NCI-H82 treated with DMSO at 0.1 percent for 48 hours (cell line): Measurements from ENCODE around the gene GRM1.
"Not testable (repeated sequence)": the region's sequence is repeated elsewhere in the genome, so short reads cannot be mapped to it uniquely, and the experiment has no call there.

ENCODE experiments used
- DNase-seq: peaks from one replicate; lab custom pipeline; 2025; ENCODE audit not compliant: unreplicated experiment; lab: John Stamatoyannopoulos, UW

Gene GRM1

DNA sequence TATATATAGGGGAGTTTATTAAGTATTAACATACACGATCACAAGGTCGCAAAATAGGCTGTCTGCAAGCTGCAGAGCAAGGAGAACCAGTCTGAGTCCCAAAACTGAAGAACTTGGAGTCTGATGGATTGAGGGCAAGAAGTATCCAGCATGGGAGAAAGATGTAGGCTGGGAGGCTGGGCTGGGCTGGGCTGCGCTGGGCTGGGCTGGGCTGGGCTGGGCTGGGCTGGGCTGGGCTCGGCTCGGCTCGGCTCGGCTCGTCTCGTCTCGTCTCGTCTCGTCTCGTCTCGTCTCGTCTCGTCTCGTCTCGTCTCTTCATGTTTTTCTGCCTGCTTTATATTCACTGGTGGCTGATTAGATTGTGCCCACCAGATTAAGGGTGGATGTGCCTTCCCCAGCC lies 238.6 kb downstream of the GRM1 start:
- DNase-seq, result no peak

DNA sequence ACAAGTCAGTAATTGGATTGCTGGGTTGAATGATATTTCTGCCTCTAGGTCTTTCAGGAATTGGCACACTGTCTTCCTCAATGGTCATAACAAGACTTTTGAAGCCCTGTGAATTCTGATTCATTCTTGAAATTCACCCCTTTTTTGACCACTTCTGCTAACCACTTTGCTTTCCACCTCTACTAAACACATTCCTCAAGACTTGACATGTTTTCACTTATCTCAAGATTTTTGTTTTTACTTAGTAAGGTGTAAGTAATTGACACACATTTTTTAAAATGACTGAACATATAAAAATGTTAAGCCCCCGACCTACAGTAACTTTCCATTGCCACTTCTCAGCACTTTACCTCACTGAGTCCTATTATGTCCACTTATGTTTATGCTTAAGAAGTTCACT lies 239.1 kb downstream of the GRM1 start:
- DNase-seq, result no peak

DNA sequence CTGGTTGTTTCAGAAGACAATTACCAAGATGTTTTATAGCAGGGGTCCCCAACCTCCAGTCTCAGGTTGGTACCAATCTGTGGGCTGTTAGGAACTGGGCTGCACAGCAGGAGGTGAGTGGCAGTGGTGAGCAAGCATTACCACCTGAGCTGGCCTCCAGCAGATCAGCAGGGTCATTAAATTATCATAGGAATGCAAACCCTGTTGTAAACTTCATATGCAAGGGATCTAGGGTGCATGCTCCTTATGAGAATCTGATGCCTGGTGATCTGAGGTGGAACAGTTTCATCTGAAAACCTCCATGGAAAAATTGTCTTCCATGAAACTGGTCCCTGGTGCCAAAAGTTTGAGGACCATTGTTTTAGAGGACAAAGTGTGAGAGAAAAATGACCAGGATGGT lies 240.6 kb downstream of the GRM1 start:
- DNase-seq, result no peak

DNA sequence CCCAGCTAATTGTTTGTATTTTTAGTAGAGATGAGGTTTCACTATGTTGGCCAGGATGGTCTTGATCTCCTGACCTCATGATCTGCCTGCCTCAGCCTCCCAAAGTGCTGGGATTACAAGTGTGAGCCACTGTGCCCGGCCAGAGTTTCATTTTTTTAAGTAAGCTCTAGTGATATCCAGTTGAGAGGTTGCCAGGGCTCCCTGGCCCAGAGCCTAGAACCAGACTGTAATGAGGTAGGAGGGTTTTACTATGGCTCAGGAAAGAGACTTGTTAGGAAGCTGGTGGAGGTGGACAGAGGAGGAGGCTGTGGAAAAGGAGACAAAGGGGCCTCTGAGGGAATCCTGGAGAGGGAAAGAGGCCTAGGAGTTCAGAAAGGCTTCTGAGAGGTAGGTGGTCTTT lies 242.3 kb downstream of the GRM1 start:
- not testable (repeated sequence) for DNase-seq

DNA sequence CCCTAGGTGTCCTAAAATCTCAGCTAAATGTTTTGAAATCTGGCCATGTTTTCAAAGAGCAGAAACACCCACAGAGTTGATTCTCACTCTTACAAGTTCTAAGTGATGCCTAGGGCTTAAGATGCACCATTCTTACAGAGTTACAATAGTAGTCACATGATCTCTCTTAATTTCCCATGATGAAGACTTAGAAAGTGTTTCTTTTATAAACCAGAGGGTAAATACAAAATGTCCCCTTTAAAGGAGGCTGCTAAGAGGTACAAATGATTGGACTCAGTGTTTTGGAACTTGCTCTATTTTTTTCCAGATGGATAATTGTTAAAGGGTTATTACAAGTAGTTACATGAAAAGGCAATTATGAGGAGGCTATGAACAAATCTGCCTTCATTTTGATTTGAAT lies 244.6 kb downstream of the GRM1 start:
- no peak for DNase-seq

DNA sequence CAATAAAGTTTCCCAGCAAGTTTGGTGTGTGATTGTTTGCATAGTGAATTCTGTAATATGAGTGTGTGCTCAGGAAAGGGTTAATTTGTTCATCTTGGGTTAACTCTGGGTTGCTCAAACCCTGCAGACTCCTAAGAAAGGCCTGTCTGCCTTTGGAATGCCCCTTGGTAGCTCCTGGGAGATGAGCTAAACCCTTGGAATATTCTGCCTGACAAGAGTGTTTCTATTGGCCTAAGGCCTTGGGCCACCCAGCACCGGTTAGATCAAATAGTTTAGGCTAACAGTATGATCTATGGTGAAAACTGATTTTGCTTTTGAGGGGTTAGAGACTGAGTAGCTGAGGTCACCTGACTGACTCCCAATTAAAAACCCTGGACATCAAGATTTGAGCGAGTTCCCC lies 248.3 kb downstream of the GRM1 start:
- no peak for DNase-seq

DNA sequence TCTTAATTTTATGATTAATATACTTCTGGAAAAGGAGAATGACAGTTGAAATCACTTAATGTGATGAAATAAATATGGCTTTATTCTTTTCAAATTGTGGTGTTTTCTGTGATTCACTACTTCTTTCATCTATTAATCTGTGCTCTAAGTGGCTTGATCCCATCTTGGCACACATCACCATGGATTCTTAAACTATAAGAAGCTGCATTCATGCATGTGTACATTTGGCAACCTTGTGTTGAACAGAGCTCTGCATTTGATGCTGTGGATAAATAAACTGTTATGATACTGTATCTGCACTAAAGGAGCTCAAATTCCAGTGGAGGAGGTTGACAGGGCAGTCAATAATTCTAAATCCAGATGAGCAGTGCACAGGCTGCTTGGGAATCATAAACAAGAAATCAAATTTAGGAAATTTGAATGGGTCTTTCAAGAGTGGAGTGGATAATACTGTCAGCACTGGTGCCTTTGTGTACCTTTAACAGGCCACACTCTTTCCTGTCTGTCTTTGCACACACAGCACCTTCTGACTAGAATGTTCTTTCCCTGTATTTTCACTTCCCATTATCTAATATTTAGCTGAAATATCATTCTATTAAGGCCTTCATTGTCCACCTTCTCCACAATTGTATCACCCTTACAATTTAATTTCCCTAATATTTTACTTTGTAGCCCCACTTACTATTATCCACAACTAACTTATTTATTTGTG lies 252.9 kb downstream of the GRM1 start:
- DNase-seq, result no peak

DNA sequence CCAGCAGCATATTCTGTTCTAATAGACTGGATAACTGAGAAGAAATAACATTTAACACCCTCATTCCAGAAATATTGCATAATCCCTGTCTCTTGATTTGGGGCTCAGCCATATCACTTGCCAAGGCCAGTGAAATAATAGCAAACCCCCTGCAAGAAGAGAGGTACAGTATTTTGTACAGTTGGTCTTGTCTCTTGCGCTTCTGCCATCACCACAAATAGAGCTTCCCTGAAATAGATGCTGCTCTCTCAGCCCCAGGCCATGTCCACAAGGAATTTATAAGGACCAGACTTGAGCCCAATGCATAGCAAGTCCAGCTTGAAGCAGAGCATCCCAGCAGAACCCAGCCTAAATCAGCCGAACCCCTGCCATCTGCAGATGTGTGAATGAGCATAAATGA lies 254.0 kb downstream of the GRM1 start:
- no peak for DNase-seq

DNA sequence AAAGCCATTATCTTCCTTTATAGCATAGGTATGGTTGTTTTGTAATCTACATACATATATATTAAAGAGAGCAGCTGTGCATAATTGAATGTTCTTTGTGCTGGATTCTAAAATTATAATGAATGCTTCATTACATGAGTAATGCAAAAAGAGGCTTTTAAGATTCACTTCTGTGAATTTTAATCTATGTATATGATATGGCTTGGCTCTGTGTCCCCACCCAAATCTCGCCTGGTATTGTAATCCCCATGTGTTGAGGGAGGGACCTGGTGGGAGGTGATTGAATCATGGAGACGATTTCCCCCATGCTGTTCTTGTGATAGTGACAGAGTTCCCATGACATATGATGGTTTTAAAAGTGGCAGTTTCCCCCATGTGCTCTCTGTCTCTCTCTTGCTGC lies 255.4 kb downstream of the GRM1 start:
- DNase-seq, result no peak

DNA sequence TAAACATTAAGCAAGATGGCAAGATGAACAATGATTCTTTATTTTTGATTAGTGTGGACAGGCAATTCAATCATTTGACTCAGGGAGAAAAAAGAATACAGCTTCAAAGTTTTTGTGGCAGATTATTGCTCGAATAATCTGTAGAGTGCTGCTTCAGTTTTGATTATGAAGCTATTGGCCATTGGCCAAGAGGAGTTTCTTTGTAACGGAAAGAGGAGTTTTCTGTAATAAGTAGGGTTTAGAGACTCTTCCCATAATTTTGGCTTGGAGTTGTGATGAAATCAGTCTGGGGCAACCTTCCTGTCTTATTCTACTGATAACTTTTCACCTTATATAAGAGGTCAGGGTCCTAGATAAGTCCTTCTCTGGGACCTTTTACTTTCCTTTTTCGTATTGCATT lies 258.1 kb downstream of the GRM1 start:
- no peak for DNase-seq

DNA sequence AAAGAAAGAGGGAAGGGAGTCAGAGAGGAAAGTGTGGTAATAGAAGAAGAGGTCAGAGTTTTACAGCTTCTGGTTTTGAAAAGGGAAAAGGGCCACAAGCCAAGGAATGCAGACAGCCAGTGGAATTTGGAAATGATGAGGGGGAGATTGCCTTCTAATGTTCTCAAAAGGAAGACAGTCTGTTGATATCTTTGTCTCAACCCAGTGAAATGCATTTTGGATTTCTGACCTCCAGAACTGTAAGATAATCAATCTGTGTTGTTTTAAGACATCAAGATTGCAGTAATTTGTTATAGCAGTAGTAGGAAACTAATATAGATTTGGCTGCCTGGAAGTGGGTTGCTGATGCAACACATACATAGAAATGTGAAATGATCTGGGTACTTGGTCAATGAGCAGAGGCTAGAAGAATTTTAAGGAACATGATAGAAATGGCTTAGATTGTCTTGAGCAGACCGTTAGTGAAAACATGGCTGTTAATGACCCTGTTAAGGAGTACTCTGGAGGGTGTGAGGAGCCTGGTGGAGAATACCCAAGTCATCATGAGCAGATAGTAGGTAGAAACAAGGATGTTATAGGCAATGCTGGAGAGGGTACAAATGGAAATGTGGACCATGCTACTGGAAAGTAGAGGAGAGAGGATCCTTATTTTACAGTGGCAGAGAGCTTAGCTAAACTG lies 259.0 kb downstream of the GRM1 start:
- no peak for DNase-seq

DNA sequence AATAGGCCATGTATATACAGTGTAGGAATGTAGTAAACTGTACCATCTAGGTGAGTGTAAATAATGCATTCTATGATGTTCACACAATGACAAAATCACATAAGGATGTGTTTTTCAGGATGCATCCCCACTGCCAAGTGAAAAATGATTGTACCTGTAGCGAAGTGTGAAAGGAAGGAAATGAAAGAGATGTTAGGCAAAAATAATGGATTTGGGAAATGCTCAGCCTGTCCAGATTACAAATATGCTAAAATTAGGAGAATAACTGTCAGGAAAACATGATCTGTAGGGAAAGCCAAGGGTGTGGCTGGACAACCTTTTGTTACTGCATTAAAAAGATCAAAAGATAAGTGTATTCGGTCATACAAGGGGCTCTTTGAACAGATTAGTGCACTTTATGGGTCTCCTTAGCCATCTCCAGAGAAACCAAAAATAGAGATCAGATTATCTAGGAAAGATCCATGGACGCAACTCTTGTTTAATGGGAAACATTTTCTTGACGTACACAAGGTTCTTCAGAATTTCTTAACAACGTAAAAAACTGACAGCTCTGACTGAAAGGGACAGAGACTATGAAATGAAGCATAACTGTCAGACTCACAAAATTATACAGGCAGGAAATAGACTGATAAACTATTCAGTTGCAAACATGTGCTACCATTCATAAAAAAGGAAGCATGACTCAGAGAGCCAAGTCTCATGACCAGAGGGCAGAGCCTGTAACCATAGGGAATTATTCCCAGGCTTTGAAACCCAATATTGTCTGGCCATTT lies 261.1 kb downstream of the GRM1 start:
- DNase-seq, result no peak

DNA sequence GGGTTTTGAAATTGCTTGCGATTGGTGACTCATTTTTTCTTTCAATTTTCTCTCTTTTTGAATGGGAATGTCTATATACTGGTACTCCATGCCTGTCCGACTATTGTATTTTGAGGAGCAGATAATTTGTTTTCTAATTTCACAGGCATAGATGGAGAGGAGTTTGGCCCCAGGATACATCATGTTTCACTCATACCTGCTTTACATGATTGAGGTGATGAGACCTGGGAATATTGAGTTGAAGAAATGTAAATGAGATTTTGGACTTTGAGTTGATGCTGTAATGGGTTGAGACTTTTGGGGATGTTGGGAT lies 261.7 kb downstream of the GRM1 start:
- no peak for DNase-seq

DNA sequence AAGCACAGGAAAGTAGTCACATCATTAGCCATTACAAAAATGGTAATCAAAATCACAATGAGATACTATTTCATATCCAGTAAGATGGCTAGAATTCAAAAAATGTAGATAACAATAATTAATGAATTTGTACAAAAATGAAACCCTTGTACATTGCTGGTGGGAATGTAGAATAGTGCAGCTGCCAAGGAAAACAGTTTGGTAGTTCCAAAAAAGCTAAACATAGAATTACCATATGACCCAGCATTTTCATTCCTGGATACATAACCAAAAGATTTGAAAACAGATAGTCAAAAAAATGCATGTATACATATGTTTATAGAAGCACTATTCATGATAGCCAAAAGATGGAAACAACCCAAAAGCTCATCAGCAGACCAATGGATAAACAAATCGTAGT lies 263.6 kb downstream of the GRM1 start:
- DNase-seq, result no peak

DNA sequence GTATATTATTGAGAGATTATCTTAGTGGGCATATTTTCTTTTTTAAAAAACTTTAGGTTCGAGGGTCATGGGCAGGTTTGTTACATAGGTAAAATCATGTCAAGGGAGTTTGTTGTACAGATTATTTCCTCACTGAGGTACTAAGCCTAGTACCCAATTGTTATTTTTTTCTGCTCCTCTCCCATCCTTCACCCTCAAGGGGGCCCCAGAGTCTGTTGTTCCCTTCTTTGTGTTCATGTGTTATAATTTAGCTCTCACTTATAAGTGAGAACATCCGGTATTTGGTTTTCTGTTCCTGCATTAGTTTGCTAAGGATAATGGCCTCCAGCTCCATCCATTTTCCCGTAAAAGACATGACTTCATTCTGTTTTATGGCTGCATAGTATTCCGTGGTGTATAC lies 266.8 kb downstream of the GRM1 start:
- no peak for DNase-seq

DNA sequence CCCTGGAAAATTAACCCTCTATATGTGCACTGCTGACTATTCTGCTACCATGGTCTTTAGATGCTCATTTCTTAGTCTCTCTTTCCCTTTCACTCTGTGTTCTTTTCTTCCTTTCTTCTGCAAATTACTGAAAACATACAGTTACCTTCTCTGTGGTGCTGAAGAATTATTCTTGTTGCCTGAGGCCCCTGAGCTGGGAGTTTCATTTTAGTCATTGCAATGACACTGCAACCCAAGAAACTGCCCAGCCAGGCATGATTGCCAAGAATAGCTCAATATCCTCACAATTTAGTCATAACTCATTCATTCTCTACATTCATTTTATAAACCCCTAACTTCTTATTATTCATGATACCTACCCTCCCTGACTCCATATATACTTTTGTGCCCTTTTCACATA lies 269.0 kb downstream of the GRM1 start:
- no peak for DNase-seq

DNA sequence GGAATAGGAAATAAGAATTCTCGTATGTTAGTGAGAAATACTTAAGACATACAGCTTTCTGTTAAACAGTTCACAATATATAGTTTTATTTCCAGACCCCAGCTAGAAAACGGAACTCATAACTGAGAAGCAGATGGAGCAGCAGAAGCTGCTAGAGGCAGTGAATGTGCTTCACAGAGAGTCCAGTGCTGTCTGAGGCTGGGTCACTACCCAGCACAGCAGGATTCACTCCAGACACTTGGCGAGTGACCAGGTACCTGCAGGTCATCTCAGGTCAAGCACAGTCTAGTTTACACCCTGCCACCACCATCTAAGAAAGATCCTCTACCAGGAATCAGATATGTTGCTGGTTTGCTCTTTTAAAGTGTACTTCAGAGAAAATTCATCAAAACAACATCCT lies 271.7 kb downstream of the GRM1 start:
- DNase-seq, result no peak

DNA sequence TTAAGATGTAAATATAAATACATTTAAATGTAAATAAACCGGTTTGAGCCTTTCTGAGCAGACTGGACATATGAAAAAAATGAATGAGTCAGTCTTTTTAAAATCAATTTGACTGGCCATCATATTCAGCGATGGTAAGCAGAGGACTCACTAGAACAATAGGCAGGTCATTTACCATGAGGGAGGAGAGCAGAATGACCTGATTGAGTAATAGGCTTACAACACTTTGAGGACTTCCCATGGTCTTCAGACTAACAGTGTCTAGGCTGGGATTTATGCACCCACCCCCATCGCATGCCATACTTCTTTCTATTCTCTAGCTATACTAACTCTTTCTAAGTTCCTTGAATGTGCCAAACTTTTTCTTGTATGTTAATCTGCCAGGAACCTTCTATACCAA lies 272.9 kb downstream of the GRM1 start:
- DNase-seq, result no peak

DNA sequence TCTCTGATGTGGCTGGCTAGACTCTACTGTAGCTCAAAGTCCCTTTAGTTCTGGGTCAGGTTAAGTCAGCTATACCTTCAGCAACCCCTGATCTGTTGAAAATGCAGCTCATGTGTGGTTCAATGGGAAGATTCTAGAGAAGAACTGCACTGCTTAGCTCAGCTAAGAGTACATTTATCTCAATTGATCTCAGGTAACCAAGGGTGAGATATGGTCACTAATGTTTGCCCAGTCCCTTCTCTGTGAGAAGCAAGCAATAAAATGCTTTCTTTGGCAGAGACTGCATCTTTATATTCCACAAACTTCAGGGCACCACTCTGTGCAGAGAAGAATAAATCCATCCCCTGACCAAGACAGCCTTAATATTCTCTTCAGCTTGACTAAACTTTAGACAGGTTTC lies 274.1 kb downstream of the GRM1 start:
- no peak for DNase-seq

DNA sequence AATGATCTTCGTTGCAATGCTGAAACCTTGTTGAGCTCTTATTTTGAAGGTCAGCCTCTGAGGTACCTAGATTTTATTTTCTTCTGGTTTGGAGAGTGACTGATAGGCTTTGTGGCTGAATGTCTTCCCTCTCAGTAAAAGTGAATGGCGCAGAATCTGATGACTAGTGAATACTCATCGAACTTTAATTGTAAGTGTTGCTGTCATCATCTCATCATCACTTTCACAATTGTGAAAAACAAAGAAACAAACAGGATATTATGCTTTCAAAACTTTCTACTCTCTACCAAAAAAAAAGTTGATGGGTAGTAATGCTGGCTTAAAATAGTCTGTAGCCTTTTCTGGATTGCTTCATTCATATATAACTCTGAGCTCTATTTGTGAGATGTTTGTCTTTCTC lies 275.3 kb downstream of the GRM1 start:
- no peak for DNase-seq

DNA sequence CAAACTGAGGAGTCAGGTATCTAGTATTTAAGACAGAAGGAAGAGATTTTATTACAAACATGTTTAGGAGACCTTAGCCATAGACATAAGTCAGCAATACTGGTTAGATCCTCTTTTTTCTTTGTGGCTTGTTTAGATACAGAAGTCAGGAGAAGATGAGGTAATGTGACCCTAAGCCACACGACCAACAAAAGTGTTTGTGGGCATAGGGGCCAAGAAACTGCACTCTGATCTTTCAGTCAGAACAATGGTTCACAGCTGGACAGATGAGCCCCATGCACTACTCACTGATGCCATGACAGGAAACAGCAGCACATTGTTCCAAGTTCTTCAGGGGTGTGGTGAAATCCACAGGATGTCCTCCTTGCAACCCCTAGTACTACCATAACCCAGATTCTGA lies 276.2 kb downstream of the GRM1 start:
- no peak for DNase-seq

DNA sequence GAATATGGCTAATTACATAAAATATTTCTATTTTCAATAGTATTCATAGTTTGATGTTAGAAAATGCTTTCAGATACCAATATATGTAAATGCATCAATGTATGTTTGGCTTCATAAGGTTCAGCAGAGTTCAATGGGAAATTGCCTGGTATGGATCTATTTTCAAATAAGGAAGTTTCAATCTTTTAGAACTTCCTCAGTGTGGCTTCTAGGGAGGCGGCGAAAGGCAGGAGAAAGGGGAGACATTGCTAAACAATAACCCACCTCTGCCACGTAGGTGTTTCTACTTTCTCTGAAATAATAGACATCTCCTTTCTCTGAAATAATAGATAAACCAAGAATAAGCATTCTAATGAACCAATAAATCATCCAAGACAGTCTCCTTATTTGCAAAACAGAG lies 277.1 kb downstream of the GRM1 start:
- DNase-seq, result no peak

DNA sequence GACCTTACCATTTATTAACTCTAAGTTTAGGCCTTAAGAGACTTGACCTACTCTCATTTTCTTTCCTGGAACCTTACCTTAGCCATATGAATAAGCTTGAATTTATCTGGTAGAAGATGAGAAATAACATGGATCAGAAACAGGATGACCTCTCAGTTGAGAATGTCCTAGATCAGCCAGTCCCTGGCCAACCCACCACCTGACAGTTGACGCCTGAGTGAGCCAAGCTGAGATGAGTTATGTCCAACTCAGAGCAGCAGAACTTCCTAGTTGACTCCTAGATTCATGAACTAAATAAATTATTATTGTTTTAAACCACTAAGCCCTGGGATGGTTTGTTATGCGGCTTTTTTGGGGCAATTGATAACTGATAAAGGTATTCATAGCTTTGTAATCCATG lies 281.8 kb downstream of the GRM1 start:
- DNase-seq, result no peak
